Mesendoderm (in vitro differentiated cells): ENCODE results near the gene MX1.

ENCODE experiments used
- DNase-seq: peaks from one replicate; pipeline ENCODE4 v3.0.0; 2013
- H2AK5ac ChIP-seq: 2 replicates; pipeline ENCODE4 v1.6.1; 2013; ENCODE audit warnings: low read length, inconsistent platforms
- H2BK120ac ChIP-seq: 2 replicates; pipeline ENCODE4 v1.6.1; 2013; ENCODE audit warnings: low read depth, mild to moderate bottlenecking, low read length, moderate library complexity, mixed read lengths
- H2BK15ac ChIP-seq: replicated peaks from 2 replicates; pipeline ENCODE4 v1.6.1; 2013; ENCODE audit warnings: low read depth, mild to moderate bottlenecking, moderate library complexity
- H2BK5ac ChIP-seq: 2 replicates; pipeline ENCODE4 v1.6.1; 2013; ENCODE audit warnings: low read length, inconsistent platforms
- H3K18ac ChIP-seq: 2 replicates; pipeline ENCODE4 v1.6.1; 2013; ENCODE audit warnings: mild to moderate bottlenecking, low read length, mixed read lengths
- H3K23ac ChIP-seq: one replicate; pipeline ENCODE4 v1.6.1; 2013; ENCODE audit warnings: low read length
- H3K27ac ChIP-seq: 2 replicates; pipeline ENCODE4 v1.5.1; 2013; ENCODE audit warnings: low read depth, mild to moderate bottlenecking, inconsistent platforms, low read length, moderate library complexity
- H3K27me3 ChIP-seq: 2 replicates; pipeline ENCODE4 v1.6.1; 2013; ENCODE audit warnings: low read length, control low read depth, mild to moderate bottlenecking, inconsistent platforms; ENCODE audit not compliant: insufficient read depth, poor library complexity
- H3K36me3 ChIP-seq: 2 replicates; pipeline ENCODE4 v1.6.1; 2013; ENCODE audit warnings: low read length, inconsistent platforms; ENCODE audit not compliant: control insufficient read depth, insufficient read depth
- H3K4ac ChIP-seq: one replicate; pipeline ENCODE4 v1.6.1; 2013; ENCODE audit warnings: low read depth, mild to moderate bottlenecking, low read length, moderate library complexity
- H3K4me1 ChIP-seq: 2 replicates; pipeline ENCODE4 v1.6.1; 2013; ENCODE audit warnings: low read depth, low read length, inconsistent platforms; ENCODE audit not compliant: control insufficient read depth
- H3K4me2 ChIP-seq: 2 replicates; pipeline ENCODE4 v1.6.1; 2013; ENCODE audit warnings: low read length
- H3K4me3 ChIP-seq: 2 replicates; pipeline ENCODE4 v1.5.1; 2013; ENCODE audit warnings: mild to moderate bottlenecking, low read length
- H3K56ac ChIP-seq: one replicate; pipeline ENCODE4 v1.6.1; 2013; ENCODE audit warnings: low read length
- H3K79me1 ChIP-seq: 2 replicates; pipeline ENCODE4 v1.6.1; 2013; ENCODE audit warnings: low read length, inconsistent platforms
- H3K79me2 ChIP-seq: 2 replicates; pipeline ENCODE4 v1.6.1; 2013; ENCODE audit warnings: mild to moderate bottlenecking, low read length; ENCODE audit not compliant: control insufficient read depth, insufficient read depth
- H3K9ac ChIP-seq: 2 replicates; pipeline ENCODE4 v1.6.1; 2013; ENCODE audit warnings: low read length, inconsistent platforms
- H4K5ac ChIP-seq: one replicate; pipeline ENCODE4 v1.6.1; 2013; ENCODE audit warnings: low read length
- H4K8ac ChIP-seq: one replicate; pipeline ENCODE4 v1.6.1; 2013; ENCODE audit warnings: low read depth, mild to moderate bottlenecking, control low read depth, low read length, moderate library complexity
- WGBS: extraction: QIAGEN DNeasy Blood & Tissue Kit; methylation state at CpG from one replicate; pipeline ENCODE4 v1.1.7; 2013; ENCODE audit warnings: low lambda C conversion rate, missing lambda C conversion rate; ENCODE audit not compliant: insufficient coverage; ENCODE audit errors: extremely low coverage; 5-methylcytosine and 5-hydroxymethylcytosine counted together

The MX1 gene

GRCh38 chr21:41387042-41387819, 38.8 kb upstream of the MX1 start:
- H3K79me1 ChIP-seq = no peaks in the 10 kb centered on the region
- H4K5ac ChIP-seq = no peak overlapping the region
- DNase-seq = no peak
- no peak overlapping the region for H3K4me3 ChIP-seq
- H2BK5ac ChIP-seq = no peak overlapping the region
- H3K4me2 ChIP-seq = no peak overlapping the region
- no peaks in the 10 kb centered on the region for H3K36me3 ChIP-seq
- H2AK5ac ChIP-seq = no peak overlapping the region
- H3K4ac ChIP-seq = no peak overlapping the region
- no peak overlapping the region for H3K56ac ChIP-seq
- H4K8ac ChIP-seq = no peak overlapping the region
- H3K4me1 ChIP-seq = no peaks in the 10 kb centered on the region
- no peak overlapping the region for H2BK120ac ChIP-seq
- whole genome bisulfite sequencing = no CpG with 5 or more reads among the region's 14 CpGs
- no peak overlapping the region for H2BK15ac ChIP-seq
- no peak overlapping the region for H3K18ac ChIP-seq
- H3K9ac ChIP-seq = no peak overlapping the region
- no peak overlapping the region for H3K27ac ChIP-seq
- no peaks in the 10 kb centered on the region for H3K79me2 ChIP-seq
- H3K27me3 ChIP-seq = no peaks in the 10 kb centered on the region
- no peak overlapping the region for H3K23ac ChIP-seq

- no peaks in the 10 kb centered on the region for H3K4me1 ChIP-seq
- no peaks in the 10 kb centered on the region for H3K79me2 ChIP-seq
- H3K27ac ChIP-seq = no peak overlapping the region
- no peak overlapping the region for H3K4ac ChIP-seq
- no peak overlapping the region for H3K4me2 ChIP-seq
- whole genome bisulfite sequencing = no CpG with 5 or more reads among the region's 8 CpGs
- H3K79me1 ChIP-seq = no peaks in the 10 kb centered on the region
- no peak overlapping the region for H2BK120ac ChIP-seq
- H2BK5ac ChIP-seq = no peak overlapping the region
- H3K18ac ChIP-seq = no peak overlapping the region
- no peak overlapping the region for H3K56ac ChIP-seq
- no peak overlapping the region for H3K4me3 ChIP-seq
- no peak overlapping the region for H4K5ac ChIP-seq
- H2AK5ac ChIP-seq = no peak overlapping the region
- no peak overlapping the region for H3K9ac ChIP-seq
- H3K23ac ChIP-seq = no peak overlapping the region
- no peak overlapping the region for H2BK15ac ChIP-seq
- no peaks in the 10 kb centered on the region for H3K27me3 ChIP-seq
- no peak for DNase-seq
- H3K36me3 ChIP-seq = no peaks in the 10 kb centered on the region
- no peak overlapping the region for H4K8ac ChIP-seq
Observed at GRCh38 chr21:41387824-41388223, 38.2 kb upstream of the MX1 start.

GRCh38 chr21:41388259-41388658, 37.8 kb upstream of the MX1 start:
- no peak overlapping the region for H2BK120ac ChIP-seq
- H3K4me1 ChIP-seq = no peaks in the 10 kb centered on the region
- no peak overlapping the region for H4K5ac ChIP-seq
- H3K18ac ChIP-seq = no peak overlapping the region
- H3K4me3 ChIP-seq = no peak overlapping the region
- no peak overlapping the region for H3K27ac ChIP-seq
- H3K9ac ChIP-seq = no peak overlapping the region
- no peak overlapping the region for H2BK15ac ChIP-seq
- no peak overlapping the region for H3K4ac ChIP-seq
- no peak overlapping the region for H3K56ac ChIP-seq
- H2BK5ac ChIP-seq = no peak overlapping the region
- H3K36me3 ChIP-seq = no peaks in the 10 kb centered on the region
- H3K79me1 ChIP-seq = no peaks in the 10 kb centered on the region
- no peak overlapping the region for H3K4me2 ChIP-seq
- WGBS = no CpG with 5 or more reads among the region's 14 CpGs
- H3K79me2 ChIP-seq = no peaks in the 10 kb centered on the region
- no peak for DNase-seq
- no peak overlapping the region for H3K23ac ChIP-seq
- H2AK5ac ChIP-seq = no peak overlapping the region
- no peak overlapping the region for H4K8ac ChIP-seq
- H3K27me3 ChIP-seq = no peaks in the 10 kb centered on the region

- Histone ChIP-seq H3K79me1 (no peaks in the 10 kb centered on the region), H2BK5ac (no peak overlapping the region), H3K56ac (no peak overlapping the region), H2AK5ac (no peak overlapping the region), H4K8ac (no peak overlapping the region), H3K4me2 (no peak overlapping the region), H3K18ac (no peak overlapping the region), H3K4me3 (no peak overlapping the region), H2BK15ac (no peak overlapping the region), H3K27me3 (no peaks in the 10 kb centered on the region), H2BK120ac (no peak overlapping the region), H3K9ac (no peak overlapping the region), H3K4me1 (no peaks in the 10 kb centered on the region), H3K4ac (no peak overlapping the region), H3K27ac (no peak overlapping the region), H3K23ac (no peak overlapping the region), H3K79me2 (no peaks in the 10 kb centered on the region), H4K5ac (no peak overlapping the region), H3K36me3 (no peaks in the 10 kb centered on the region)
- DNase-seq = no peak
- WGBS = no CpG with 5 or more reads among the region's 17 CpGs
Observed at GRCh38 chr21:41390043-41390639, 35.9 kb upstream of the MX1 start.

- H2BK120ac ChIP-seq = no peak overlapping the region
- no peaks in the 10 kb centered on the region for H3K36me3 ChIP-seq
- no peak overlapping the region for H3K9ac ChIP-seq
- H3K18ac ChIP-seq = no peak overlapping the region
- no peak overlapping the region for H3K27ac ChIP-seq
- WGBS = no CpG with 5 or more reads among the region's 8 CpGs
- no peak for DNase-seq
- H2BK5ac ChIP-seq = no peak overlapping the region
- no peaks in the 10 kb centered on the region for H3K4me1 ChIP-seq
- no peaks in the 10 kb centered on the region for H3K79me2 ChIP-seq
- H3K27me3 ChIP-seq = no peaks in the 10 kb centered on the region
- H2AK5ac ChIP-seq = no peak overlapping the region
- H2BK15ac ChIP-seq = no peak overlapping the region
- H3K4ac ChIP-seq = no peak overlapping the region
- H3K23ac ChIP-seq = no peak overlapping the region
- no peak overlapping the region for H3K4me3 ChIP-seq
- no peak overlapping the region for H4K8ac ChIP-seq
- no peaks in the 10 kb centered on the region for H3K79me1 ChIP-seq
- H3K4me2 ChIP-seq = no peak overlapping the region
- no peak overlapping the region for H3K56ac ChIP-seq
- H4K5ac ChIP-seq = no peak overlapping the region
Observed at GRCh38 chr21:41393876-41394465, 32.1 kb upstream of the MX1 start.
